OCI-LY7 (cell line): ENCODE data around the gene SPATA24.

Experiments used
- CTCF ChIP-seq: fragments of 200-600 bp; sonication (generic); conservative IDR thresholded peaks from 2 replicates; pipeline ENCODE4 v1.5.1; 2014; ENCODE audit warnings: mild to moderate bottlenecking, antibody characterized with exemption, low read length, moderate library complexity, mixed read lengths
- EZH2phosphoT487 ChIP-seq: fragments of 200-600 bp; sonication (generic); IDR thresholded peaks from 2 replicates; pipeline ENCODE4 v1.6.1; 2018; ENCODE audit warnings: low read depth, borderline replicate concordance, mild to moderate bottlenecking, mixed run types, antibody characterized with exemption, low read length, moderate library complexity, mixed read lengths

GRCh38 chr5:139390639-139391569 is 13.0 kb downstream of the SPATA24 start:
- TF ChIP-seq CTCF (no peak), EZH2phosphoT487 (no peak)
